ENCODE results near the gene DCLRE1C.
A peak's percentile ranks its signal among the peaks of the same experiment; 100 is the strongest.
"Not testable (repeated sequence)": the region's sequence is repeated elsewhere in the genome, so short reads cannot be mapped to it uniquely, and the experiment has no call there.

DCLRE1C gene

DNA sequence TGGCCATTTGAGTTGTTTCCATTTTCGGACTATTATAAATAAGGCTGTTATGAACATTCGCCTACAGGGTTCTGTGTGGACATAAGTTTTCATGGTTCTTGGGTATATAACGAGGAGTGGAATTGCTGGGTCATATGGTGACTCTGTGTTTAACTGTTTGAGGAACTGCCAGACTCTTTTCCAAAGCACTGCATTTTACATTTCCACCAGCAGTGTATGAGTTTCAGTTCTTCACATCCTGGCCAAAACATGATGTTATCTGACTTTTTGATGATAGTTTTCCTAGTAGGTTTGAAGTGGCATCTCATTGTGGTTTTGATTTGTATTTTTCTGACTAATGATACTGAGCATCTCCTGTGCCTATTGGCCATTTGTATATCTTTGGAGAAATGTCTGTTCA, 69.8 kb downstream of the DCLRE1C start:
- no peak for DNase-seq (ENCODE audit: low read depth in 2 of 2)

DNA sequence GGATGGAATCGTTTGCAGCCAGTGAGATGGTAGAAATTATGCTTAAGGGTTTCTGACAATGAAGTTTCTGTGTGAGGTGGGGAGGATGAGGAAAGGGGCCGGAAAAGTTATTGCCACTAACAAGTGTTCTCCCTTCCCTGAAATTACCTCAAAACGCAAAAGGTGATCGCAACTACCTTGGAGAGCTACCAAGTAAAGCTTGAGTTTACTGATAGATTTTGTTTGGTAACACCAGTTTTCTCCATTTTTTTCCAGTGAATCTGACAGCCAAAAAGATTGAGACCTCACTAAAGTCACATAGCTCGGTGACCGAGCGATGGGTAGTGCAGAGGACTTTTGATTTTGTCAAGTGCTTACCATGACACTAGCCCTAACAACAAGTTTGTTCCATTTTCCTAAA, 73.7 kb downstream of the DCLRE1C start:
- DNase-seq (ENCODE audit: low read depth in 2 of 2): no peak

DNA sequence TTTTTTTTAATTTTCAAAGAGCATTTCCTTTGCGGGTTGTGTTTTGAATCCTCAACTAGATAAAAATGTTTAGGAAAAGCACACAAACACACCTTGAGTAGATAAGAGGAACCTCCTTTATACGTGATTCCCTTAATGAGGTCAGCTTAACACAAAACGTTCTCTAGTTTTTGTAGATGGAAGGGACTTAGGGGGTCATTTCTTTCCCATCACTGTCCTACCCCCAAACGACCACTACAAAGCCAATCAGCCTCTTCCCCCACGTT, 74.0 kb downstream of the DCLRE1C start:
- DNase-seq (ENCODE audit: low read depth in 2 of 2): no peak

DNA sequence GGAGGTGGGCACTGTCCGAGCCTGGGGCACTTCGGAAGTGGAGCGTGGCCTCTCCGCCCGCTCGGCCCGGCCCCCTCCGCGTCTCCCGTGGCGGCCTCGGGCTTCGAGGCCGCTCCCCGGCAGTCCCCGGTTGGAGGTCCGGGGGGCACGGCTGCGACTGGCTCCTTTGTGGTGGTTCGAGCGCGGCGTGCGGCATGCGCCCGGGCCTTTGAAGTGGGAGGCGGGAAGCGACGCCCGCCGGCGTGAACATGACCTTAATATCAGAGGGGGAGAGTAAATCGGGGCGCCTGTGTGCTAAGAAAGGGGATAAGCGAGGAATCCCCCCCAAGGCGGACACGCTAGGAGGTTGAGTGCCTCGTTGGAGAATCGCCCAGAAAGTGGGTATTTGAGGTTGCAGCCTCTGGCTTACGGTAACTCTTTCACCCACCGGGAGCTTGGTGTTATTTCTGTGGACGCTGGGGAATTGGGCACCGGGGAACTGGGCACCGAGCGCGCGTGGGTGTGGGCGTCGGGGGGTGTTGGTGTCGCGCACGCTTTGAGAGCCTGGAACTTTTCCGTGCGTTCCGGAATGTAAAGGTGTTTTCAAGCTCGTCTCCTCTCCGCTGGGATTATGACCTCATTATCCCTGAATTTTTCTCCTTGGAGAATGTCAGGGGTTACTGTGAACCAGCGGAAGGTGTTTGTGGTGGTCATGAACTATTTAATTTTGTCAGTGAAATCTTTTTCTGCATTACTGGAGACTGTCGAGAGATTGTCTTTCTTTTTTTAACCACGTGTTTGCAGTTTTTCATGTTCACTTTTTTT, 74.6 kb downstream of the DCLRE1C start:
- DNase-seq (ENCODE audit: low read depth in 2 of 2): no peak

DNA sequence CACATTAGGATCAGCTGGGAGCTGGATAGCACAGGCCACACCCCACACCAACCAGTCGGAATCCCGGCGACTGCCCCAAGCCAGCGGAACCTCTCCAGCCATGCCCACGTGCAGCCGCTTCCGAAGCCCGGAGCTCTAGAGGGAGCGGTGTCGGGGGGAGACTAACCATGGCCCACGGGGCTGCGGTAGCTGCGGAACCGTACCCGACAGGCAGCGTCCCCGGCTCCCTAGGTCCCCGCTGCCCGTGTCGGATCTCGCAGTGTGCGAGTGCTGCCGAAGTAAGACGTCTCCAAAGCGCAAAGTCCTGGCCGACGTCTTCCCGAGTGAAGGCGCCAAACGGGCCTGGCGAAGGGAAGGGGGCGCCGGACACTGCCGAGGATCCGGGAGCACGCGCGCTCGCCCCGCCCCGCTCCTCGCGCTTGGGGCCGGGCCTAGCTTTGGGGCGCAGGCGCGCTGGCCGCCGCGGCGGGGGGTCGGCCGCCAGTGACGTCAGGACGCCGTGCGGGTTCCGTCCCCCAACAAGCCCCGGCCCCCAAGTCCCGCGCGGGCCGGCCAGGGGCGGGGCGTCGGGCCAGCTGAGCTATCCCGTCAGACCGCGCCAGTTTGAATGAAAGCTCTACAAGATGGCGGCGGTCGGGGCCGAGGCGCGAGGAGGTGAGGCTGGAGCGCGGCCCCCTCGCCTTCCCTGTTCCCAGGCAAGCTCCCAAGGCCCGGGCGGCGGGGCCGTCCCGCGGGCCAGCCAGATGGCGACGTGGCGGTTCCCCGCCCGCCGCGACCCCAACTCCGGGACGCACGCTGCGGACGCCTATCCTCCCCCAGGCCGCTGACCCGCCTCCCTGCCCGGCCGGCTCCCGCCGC, 75.4 kb downstream of the DCLRE1C start, which contains the start of gene SUV39H2:
SUV39H2 (plus strand) TSS at position 601 of the 858 bp plus-strand sequence; CDS start at position 624, 23 bp downstream.
- DNase-seq (ENCODE audit: low read depth in 2 of 2): peak; percentile 88 to 92

DNA sequence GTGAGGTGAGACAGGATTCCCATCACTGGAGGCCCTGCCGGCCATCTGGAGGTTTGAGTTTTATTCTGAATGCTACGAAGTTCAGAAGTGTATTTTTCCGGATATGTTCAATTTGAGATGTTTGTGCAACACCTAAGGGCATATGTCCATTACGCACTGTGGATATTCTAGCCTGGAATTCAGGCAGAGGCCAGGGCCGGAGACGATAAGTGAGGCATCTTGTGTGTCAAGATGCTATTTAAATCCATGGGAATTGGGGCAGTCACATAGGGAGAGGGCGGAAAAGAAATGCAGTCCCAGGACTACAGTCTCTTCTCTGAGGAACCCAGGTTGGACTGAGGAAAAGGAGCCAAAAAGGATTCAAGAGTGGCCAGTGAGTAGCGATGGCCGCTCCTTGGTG, 77.1 kb downstream of the DCLRE1C start:
- DNase-seq (ENCODE audit: low read depth in 2 of 2): no peak

DNA sequence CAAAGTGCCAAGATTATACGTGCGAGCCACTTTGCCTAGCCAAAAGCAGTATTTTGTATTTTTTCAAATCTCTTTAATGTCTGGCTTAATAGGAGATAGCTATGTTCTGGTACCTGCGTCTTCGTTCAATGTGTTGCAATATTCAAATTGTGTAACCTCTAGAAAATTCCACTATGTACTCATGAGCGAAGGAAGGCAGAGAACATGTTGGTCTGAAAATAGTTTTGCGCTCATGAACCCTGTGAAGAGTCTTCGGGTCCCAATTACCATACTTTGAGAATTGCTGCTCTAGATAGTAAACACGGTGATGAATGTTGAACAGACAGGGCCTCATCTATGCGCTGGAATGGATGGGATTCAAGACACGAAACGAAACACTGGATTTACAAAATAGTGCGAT, 78.0 kb downstream of the DCLRE1C start:
- DNase-seq (ENCODE audit: low read depth in 2 of 2): no peak

DNA sequence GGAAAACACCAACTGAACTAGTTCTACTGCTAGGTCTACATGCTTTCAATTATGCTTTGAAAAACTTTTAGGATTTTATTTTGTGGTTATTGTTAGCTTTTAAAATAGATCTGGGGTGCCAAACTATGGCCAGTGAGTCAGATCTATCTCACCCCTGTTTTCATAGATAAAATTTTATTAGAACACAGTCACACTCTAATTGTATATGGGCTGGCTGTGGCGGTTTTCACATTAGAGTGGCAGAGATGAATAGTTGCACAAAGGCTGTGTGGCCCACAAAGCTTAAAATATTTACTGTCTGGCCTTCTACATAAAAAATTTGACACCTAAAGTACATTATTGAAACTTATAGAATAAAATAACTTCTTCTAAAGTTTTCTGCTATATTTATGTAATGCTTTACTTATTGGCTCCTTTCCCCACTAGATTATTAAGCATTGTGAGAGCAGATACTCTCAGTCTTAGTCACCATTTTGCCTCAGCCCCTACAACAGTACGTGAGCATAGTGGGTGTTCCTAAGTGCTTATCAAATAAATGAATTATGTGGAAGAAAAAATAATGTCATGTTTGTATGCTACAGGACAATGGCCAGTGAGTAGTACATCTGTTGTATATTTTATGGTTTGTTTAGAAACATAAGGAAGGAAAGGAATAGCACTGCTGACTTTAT, 80.7 kb downstream of the DCLRE1C start:
- peak; percentile 40 to 47 for DNase-seq (ENCODE audit: low read depth in 2 of 2)

DNA sequence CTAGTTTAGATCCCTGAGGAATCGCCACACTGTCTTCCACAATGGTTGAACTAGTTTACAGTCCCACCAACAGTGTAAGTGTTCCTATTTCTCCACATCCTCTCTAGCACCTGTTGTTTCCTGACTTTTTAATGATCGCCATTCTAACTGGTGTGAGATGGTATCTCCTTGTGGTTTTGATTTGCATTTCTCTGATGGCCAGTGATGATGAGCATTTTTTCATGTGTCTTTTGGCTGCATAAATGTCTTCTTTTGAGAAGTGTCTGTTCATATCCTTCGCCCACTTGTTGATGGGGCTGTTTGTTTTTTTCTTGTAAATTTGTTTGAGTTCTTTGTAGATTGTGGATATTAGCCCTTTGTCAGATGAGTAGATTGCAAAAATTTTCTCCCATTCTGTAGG, 89.0 kb downstream of the DCLRE1C start:
- DNase-seq (ENCODE audit: low read depth in 2 of 2): not testable (repeated sequence)

DNA sequence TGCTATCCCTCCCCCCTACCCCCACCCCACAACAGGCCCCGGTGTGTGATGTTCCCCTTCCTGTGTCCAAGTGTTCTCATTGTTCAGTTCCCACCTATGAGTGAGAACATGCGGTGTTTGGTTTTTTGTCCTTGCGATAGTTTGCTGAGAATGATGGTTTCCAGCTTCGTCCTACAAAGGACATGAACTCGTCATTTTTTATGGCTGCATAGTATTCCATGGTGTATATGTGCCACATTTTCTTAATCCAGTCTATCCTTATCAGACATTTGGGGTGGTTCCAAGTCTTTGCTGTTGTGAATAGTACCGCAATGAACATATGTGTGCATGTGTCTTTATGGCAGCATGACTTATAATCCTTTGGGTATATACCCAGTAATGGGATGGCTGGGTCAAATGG, 89.4 kb downstream of the DCLRE1C start:
- not testable (repeated sequence) for DNase-seq (ENCODE audit: low read depth in 2 of 2)

DNA sequence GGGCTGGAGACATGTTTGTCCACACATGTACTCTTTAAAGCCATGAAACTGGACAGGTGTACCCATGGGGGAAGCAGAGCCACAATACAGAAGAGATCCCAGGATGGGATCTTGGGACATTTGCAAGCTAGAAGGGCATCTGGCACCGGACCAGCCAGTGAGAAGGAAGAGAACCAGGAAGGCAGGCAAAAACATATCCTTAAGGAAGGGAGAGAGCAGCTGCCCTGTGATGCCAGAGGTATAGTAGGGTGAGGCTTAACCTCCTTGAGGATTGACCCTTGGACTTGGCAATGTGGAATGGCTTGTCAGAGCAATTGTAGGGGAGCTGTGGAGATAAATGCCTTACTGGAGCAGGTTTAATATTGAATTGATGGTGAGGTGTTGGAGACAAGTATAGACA, 93.1 kb downstream of the DCLRE1C start:
- DNase-seq (ENCODE audit: low read depth in 2 of 2): no peak

DNA sequence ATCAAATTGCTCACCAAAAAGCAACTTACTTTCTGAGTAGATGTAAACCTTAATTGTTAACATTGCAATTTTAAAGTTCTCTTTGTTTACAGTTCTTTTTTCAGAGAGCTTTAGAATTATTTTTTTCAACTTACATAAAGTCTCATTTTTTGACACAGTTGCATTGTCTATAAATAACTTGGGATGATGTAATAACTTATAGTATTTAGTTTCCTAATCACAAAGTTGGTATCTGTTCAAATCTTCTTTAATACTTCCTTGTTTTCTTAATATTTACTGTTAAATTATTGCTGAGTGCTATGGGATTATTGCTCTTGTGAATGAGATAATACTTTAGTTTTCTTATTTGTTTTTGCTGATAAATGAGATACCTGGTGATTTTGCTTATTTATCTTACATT, 94.1 kb downstream of the DCLRE1C start:
- DNase-seq (ENCODE audit: low read depth in 2 of 2): no peak

DNA sequence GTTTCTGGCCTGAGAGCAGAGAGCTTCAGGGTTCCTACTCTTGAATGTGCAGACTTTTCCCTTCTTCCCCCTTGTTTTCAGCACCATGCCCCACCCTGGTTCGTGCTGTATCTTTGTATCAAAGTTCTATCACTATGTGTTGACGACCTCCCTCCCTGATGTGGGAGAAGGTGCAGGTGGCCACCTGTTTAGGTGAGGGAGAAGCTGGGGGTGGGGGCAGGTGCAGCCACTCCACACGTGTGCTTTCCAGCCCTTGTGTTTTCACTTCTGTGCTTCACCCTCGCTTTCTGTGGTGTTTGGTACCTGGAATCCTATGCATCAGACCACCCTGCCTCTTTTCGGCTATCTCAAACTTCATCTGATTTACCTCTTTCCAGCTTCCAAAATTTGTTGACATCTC, 94.9 kb downstream of the DCLRE1C start:
- DNase-seq (ENCODE audit: low read depth in 2 of 2): no peak

DNA sequence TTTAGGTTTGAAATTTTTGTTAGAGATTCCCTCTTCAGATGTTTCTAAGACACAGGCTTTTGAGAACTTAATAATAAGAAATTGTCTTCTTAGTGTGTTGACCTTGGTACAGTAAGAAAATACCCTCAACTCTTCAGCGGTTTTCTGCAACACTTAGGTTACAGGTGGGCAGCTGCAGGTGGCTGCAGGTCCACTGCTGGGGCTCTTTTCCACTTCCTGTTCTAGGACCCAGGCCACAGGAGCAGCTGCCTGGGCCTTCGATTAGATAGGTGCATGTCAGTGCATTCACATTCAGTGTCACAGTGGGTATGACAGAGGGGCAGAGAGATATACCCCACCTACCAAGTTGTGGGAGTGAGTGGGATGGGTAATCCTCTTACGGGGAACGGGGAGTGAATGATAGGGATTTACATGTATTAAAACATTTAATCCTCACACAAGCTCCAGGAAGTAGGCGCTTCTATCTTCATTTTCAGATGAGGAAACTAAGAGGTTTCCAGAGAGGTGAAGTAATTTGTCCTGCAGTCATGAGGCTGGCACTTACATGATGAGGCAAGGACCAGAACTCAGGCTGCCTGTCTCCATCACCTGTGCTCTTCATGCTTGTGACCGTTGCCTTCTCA, 95.4 kb downstream of the DCLRE1C start:
- no peak for DNase-seq (ENCODE audit: low read depth in 2 of 2)

DNA sequence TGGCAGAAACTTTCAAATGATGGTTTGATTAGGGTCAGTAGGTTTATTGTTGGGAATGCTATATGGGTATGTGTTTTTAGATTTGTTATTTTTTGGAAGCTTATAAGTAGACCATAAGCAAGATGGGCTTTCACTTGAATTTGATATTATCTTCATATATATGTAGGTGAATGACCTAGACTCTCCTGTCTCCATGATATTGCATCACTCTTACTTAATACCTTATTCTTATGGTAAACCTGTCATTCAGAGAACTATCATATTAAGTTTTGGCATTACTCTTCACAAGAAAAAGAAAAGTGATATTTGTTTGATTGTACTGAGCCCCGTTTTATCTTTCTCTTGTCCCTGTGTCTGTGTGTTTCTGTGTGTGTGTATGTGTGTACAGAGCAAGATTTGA, 98.4 kb downstream of the DCLRE1C start:
- DNase-seq (ENCODE audit: low read depth in 2 of 2): no peak

DNA sequence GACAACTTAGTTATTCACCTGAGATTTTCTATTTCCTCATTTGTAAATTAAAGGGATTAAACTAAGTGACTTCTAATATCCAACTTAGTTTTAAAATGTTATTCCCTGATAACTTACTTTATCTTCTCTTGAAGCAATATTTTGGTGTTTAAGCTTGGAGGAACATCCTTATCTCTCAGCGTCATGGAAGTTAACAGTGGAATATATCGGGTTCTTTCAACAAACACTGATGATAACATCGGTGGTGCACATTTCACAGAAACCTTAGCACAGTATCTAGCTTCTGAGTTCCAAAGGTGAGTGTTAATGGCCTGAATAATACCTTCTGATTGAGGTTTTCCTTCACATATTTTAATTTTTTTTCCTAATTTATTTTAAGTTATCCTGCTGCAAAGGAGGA, 101.7 kb downstream of the DCLRE1C start:
- no peak for DNase-seq (ENCODE audit: low read depth in 2 of 2)

Data from fibroblast of skin of left biceps (primary cell).